DMS153 treated with DMSO at 0.1 percent for 48 hours (cell line): ENCODE data around the gene DLL3.

ENCODE experiments used
- DNase-seq: peaks from one replicate; lab custom pipeline; 2025; ENCODE audit not compliant: unreplicated experiment; lab: John Stamatoyannopoulos, UW

Gene DLL3

DNA sequence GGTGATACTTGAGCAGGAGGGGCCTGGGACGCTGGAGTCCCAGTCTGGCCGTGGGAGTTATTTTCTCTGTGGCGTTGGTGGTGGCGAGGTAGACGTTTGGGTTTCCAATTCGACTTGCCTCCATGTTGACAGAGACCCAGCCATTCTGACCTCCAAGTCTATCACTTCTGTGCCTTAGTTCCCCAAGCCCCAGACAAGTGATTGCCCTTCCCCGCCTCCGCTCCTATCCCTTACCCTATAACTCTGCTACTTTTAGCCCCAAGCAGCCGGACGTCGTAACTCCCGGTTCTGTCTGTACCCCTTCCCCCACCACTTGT, 17.6 kb upstream of the DLL3 start:
- no peak for DNase-seq

DNA sequence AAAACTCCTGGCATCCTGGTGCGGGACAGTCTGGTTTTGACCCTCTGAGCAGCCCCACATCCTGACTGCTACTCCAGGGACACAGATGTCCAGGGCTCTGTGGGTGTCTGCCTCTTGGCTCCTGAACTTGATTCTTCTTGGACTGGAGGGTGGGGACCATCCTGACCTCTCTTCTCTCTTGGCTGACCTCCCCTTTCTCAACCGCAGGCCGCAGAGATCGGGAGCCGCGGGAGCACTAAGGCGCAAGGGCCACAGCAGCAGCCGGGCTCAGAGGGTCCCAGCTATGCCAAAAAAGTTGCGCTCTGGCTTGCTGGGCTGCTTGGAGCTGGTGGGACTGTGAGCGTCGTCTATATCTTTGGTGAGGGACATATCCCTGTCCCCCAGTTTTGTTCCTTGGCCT, 17.1 kb upstream of the DLL3 start:
- DNase-seq = no peak

GRCh38 chr19:39483141-39483540, 15.6 kb upstream of the DLL3 start:
- no peak for DNase-seq

GRCh38 chr19:39489756-39490155, 9.0 kb upstream of the DLL3 start:
- no peak for DNase-seq

DNA sequence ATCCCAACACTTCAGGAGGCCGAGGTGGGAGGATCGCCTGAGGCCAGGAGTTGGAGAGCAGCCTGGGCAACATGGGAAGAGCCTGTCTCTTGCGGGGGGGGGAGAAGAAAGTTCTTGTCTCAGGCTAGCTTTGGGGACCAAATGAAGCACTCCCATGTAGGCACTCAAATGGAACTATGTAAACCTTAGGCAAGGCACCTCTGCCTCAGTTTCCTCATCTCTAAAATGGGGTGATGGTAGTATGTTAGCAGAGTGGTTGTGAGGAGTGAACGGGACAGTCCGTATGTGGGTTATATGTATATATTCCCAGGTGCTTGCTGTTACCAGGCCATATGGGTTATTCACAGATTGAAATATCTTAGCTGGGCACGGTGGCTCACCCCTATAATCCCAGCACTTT, 6.5 kb upstream of the DLL3 start:
- no peak for DNase-seq

DNA sequence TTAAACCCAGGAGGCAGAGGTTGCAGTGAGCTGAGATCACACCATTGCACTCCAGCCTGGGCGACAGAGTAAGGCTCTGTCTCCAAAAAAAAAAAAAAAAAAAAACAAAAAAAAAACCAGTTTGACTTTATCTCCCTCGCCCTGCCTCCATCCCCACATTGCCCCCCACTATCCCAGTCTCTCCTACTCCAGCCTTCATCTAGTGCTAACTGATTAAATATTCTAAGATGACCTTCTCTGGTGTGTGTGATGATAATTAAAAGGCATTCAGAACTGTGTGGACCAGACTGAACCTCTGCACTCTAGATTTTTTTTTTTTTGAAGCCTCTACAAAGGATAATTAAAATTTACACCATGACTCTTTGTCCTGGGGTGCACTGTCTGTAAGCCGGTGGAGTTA, 6.0 kb upstream of the DLL3 start:
- DNase-seq = no peak

DNA sequence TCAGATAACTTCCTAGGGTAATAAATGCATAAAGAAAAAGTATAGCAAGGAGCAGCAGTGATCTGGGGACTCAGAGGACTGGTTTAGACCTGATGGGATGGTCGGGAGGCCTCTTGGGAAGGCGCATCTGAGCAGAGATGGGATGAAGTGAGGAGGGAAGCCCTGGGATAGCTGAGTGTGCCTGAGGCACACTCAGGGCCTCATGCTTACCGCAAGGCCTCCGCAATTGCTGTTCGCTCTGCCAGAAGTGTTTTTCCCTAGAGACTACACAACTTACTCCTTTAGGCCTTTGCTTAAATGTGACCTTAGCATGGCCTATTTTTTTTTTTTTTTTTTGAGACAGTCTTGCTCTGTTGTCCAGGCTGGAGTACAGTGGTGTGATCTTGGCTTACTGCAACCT, 4.1 kb upstream of the DLL3 start:
- DNase-seq = no peak

DNA sequence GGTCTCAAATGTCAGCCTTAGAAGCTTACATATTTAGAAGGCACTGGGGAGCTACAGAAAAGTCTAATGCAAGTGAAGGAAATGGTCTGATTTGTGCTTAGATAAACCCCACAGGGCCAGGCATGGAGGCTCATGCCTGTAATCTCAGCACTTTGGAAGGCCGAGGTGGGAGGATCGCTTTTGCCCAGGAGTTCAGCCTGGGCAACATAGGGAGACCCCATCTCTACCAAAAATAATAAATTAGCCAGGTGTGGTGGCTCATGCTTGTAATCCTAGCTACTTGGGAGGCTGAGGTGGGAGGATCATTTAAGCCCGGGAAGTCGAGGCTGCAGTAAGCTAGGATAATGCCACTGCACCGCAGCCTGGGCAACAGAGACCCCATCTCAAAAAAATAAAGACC, 2.7 kb upstream of the DLL3 start:
- no peak for DNase-seq

DNA sequence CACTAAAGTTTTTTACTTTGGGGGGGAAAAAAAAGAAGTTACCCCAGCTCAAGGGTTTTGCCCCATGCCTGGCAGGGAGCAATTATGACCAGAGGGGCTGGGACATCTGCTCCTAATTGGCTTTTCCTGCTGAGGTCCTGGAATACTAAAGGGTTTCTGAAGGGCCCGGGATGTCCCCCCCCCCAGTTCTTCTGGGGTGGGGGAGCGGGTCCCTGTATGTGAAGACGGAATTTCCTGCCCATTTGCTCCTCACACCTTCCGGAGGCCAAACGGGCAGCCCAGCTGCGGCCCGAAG, 1.1 kb upstream of the DLL3 start:
- DNase-seq = no peak

DNA sequence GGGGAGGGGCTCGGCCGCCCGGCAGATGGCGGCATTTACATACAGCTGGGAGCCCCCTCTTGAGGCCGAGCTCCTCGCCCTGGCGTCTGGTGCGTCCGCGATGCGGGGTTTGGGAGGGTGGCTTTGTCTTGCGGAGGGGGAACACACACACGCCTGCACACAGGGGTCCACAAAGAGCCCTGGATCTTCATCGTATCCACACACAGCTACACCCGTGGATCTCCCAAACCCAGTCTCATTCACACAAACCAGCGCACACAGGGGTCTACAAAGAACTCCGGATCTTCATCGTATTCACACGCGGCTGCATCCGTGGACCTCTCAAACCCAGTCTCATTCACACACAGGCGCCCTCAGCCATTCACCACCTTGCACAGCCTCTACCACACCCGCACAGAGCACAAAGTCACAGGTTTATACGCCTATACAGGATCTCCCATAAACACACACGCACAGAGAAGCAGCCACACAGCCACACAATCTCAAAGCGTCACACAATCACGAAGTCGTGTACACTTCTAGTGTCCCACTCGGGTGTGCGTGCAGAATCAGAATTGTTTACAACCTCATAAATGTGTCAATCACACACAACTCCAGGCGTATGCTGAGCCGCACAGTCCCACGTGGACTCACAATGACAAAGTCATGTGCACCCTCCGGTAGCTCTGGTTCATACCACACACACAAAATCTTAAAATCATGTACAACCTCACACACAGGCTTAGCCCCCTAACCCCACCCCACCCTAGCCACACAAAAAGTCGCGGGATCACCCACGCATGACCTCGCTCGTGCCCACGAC, 550 bp upstream of the DLL3 start:
- peak; percentile 89 for DNase-seq

- DNase-seq = no peak
These were observed 1.2 kb downstream of the DLL3 start for GRCh38 chr19:39499932-39500331.

DNA sequence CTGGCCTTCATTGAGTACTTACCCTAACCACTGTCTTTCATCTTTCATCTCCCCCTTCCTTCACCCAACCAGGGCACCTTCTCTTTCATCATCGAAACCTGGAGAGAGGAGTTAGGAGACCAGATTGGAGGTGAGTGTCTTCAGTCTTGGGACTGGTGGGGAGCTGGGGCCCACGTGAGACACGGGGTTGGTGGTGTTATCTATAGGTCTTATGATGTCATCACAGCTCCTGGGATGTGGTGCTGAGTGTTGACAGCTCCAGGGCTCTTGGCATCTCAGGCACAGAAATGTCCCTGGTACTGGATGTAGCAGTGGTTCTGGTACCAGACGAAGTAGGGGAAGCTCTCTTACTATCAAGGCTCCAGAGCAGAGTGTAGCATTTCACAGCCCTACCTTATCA, 1.8 kb downstream of the DLL3 start:
- no peak for DNase-seq

GRCh38 chr19:39501340-39501739, 2.6 kb downstream of the DLL3 start:
- no peak for DNase-seq

- DNase-seq = no peak
These were observed 4.1 kb downstream of the DLL3 start for GRCh38 chr19:39502640-39503417.

DNA sequence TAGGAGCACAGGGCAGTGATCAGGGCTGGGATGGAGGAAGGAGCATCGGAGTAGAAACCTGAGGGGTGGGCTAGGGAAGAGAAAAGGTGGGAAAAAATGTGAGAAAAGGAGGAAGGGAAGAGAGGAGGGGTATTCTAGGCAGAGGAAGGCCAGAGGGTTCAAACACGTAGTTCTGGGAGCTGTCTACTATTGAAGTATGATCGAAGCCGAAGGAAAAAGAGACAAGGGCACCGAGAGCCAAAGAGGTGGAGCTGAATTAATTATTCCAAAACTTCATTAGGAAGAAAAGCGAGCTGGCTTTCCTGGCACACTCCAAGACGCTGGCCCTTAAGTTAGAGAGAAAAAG, 7.8 kb downstream of the DLL3 start:
- no peak for DNase-seq

DNA sequence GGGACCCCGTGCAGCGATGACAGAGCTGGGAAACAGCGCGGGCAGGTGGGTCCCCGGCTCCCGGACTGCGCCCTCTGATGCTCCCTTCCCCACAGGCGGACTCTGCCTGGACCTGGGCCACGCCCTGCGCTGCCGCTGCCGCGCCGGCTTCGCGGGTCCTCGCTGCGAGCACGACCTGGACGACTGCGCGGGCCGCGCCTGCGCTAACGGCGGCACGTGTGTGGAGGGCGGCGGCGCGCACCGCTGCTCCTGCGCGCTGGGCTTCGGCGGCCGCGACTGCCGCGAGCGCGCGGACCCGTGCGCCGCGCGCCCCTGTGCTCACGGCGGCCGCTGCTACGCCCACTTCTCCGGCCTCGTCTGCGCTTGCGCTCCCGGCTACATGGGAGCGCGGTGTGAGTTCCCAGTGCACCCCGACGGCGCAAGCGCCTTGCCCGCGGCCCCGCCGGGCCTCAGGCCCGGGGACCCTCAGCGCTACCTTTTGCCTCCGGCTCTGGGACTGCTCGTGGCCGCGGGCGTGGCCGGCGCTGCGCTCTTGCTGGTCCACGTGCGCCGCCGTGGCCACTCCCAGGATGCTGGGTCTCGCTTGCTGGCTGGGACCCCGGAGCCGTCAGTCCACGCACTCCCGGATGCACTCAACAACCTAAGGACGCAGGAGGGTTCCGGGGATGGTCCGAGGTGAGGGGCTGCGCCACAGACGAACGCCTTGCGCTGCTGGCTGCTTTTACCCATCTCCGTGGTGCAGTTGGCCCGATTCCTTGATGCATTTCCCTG, 8.4 kb downstream of the DLL3 start:
- DNase-seq = peak; percentile 73

GRCh38 chr19:39507715-39508364, 9.1 kb downstream of the DLL3 start:
- DNase-seq = no peak

DNA sequence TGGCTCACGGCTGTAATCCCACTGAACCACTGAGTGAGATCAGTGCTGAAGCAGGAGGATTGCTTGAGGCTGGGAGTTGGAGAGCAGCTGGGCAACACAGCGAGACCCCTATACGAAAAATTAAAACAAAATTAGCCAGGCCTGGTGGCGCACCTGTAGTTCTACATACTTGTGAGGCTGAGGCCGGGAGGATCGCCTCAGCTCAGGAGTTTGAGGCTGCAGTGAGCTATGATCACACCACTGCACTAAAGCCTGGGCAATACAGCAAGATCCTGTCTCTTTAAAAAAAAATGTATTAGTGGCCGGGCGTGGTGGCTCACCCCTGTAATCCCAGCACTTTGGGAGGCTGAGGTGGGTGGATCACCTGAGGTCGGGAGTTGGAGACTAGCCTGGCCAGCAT, 9.9 kb downstream of the DLL3 start:
- no peak for DNase-seq

DNA sequence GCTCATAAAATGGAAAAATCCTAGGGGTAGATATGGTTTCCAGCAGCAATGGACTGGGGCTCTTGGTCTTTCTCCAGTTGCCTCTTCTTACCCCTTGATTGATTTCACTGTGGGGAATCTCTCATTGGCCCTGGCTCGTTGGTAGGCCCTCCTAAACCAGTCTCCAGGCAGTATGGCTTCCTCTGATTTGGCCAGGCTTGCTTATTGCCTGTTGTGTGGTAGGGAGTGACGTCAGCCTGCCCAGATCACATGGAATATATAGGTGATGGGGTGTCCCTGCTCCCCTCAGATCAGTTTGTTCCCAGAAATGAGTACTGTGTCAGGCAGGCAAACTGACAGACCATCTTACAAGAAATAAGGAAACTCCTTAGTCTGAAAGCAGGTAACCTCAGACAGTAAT, 10.5 kb downstream of the DLL3 start:
- DNase-seq = no peak

DNA sequence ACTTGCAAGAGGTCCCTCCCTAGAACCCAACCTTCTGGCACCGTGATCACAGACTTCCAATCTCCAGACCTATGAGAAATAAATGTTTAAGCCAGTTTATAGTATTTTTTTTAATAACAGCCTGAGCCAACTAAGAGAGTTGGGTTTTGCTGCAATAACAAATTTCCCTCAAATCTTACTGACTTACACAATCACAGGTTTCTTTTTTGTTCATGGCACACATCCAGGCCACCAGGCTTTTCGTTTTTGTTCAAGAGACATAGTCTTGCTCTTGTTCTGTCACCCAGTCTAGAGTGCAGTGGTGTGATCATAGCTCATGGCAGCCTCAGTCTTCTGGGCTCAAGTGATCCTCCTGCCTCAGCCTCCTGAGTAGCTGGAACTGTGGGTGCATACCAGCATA, 14.2 kb downstream of the DLL3 start:
- DNase-seq = no peak

DNA sequence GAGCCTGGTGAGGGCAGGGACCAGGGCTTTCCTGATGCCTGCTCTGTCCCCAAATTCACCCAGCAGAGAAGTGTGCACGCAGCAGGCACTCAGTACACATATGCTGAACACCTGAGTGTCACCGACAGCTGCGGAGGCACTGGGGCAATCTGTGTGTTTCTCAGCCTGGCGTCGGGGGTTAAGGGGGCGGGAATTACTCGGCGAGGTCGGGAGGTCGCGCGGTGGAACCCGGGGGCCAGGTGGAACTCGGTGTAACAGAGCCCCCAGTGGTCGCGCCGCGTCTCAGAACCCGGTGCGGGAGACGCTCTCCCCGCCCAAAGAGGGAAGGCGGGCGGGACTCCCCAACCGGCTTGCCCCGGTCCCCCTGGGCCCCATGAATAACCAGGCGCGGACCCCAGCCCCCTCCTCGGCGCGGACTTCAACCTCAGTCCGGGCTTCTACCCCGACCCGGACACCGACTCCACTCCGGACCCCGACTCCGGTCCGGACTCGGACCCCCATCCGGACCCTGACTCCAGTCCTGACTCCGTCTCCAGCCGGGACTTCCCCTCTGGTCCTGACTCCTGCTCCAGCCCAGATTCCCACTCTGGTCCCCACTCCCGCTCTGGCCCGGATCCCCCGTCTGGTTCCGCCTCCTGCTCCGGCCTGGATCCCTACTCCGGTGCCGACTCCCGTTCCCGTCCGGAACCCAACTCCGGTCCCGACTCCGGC, 16.2 kb downstream of the DLL3 start, which contains the start of gene SELENOV:
Gene SELENOV (plus strand): TSS at position 300 of the 711 bp plus-strand sequence. CDS start 74 bp downstream, at position 374.
- no peak for DNase-seq
